ENCODE data around the gene DLG1. TPM values are rescaled to one million over a fixed set of nuclear protein-coding genes. Genes with fewer than 3 reads are reported as not detected.
"Not testable (repeated sequence)": the region's sequence is repeated elsewhere in the genome, so short reads cannot be mapped to it uniquely, and the experiment has no call there.

Gene DLG1
- total RNA-seq, 2 donors from 2014 or later, result 64.5 to 64.7 TPM

DNA sequence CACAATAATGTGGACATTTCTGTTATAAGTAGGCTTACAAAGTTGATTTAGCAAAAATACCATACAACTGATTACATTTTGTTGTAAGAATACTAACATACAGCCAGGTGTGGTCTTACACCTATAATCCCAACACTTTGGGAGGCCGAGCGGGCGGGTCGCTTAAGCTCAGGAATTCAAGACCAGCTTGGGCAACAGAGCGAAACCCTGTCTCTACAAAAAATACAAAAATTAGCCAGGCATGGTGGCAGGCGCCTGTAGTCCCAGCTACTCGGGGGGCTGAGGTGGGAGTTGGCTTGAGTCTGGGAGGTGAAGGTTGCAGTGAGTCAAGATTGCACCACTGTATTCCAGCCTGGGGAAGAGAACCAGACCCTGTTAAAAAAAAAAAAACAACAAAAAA is 67.1 kb downstream of the DLG1 start:
- Mint-ChIP-seq H3K4me1 (peaks cover 13% of the 10 kb centered on the region), H3K27me3 (no peaks in the 10 kb centered on the region), H3K9me3 (no peaks in the 10 kb centered on the region), H3K36me3 (ENCODE audit: low read depth) (peaks cover 27% of the 10 kb centered on the region), H3K4me3 (no peak overlapping the region), H3K27ac (no peak overlapping the region)
- ATAC-seq (replicated peaks), result no peak

- peaks cover 8% of the 10 kb centered on the region for H3K4me1 Mint-ChIP-seq
Observed at GRCh38 chr3:197229836-197230235, 68.6 kb downstream of the DLG1 start.

DNA sequence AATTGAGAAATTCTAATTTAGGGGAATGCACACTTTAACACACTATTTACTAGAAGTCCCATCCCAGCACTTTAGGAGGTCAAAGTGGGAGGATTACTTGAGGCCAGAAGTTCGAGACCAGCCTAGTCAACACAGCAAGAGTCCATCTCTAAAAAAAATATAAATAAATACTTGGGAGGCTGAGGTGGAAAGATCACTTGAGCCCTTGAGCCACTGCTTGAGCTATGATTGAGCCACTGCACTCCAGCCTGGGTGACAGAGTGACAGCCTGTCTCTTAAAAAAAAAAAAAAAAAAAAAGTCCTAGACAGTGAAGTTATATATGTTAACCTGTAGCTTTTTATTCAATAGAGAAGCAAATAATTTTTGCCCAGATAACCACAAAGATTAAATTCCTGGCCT is 69.2 kb downstream of the DLG1 start:
- H3K36me3 Mint-ChIP-seq (ENCODE audit: low read depth), result peaks cover 6% of the 10 kb centered on the region
- peaks cover 7% of the 10 kb centered on the region for H3K4me1 Mint-ChIP-seq
- no peak overlapping the region for H3K4me3 Mint-ChIP-seq
- no peak overlapping the region for H3K27ac Mint-ChIP-seq
- no peaks in the 10 kb centered on the region for H3K9me3 Mint-ChIP-seq
- H3K27me3 Mint-ChIP-seq, result no peaks in the 10 kb centered on the region
- ATAC-seq (replicated peaks), result no peak

More at GRCh38 chr3:197229836-197230235, 68.6 kb downstream of the DLG1 start:
- Mint-ChIP-seq H3K27me3 (no peaks in the 10 kb centered on the region), H3K4me3 (no peak overlapping the region), H3K36me3 (ENCODE audit: low read depth) (peaks cover 12% of the 10 kb centered on the region), H3K27ac (no peak overlapping the region), H3K9me3 (no peaks in the 10 kb centered on the region)
- no peak for ATAC-seq (replicated peaks)

- Mint-ChIP-seq H3K27me3 (no peaks in the 10 kb centered on the region), H3K4me1 (peaks cover 8% of the 10 kb centered on the region), H3K4me3 (no peak overlapping the region), H3K36me3 (ENCODE audit: low read depth) (no peaks in the 10 kb centered on the region), H3K27ac (peak overlapping the region; percentile 36), H3K9me3 (no peaks in the 10 kb centered on the region)
- ATAC-seq (replicated peaks), result peak; percentile 45
Observed at GRCh38 chr3:197227780-197228574, 70.4 kb downstream of the DLG1 start.

DNA sequence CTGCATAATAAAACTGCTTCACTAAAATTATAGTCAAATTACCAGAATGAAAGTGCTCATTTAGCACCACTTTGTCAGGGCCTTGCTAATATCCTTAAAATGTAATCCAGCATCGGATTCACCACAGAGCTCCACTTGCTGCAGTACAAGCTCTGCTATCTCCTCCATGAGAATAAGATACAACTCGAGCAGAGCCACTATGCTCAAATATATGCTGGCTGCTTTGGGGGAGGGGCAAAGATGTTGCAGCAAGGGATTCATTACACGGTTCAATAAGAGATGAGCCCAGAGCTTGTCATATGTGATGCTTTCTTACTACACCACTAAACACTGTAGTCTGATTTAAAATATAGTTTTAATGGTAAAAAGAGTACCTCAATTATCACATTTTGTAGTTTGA is 72.2 kb downstream of the DLG1 start:
- ATAC-seq (replicated peaks), result no peak
- H3K4me3 Mint-ChIP-seq, result no peak overlapping the region
- no peaks in the 10 kb centered on the region for H3K36me3 Mint-ChIP-seq (ENCODE audit: low read depth)
- no peaks in the 10 kb centered on the region for H3K9me3 Mint-ChIP-seq
- peaks cover 13% of the 10 kb centered on the region for H3K4me1 Mint-ChIP-seq
- H3K27ac Mint-ChIP-seq, result no peak overlapping the region
- no peaks in the 10 kb centered on the region for H3K27me3 Mint-ChIP-seq

GRCh38 chr3:197225579-197225978 is 72.8 kb downstream of the DLG1 start:
- Mint-ChIP-seq H3K27ac (no peak overlapping the region), H3K4me1 (peaks cover 13% of the 10 kb centered on the region), H3K4me3 (no peak overlapping the region), H3K36me3 (ENCODE audit: low read depth) (no peaks in the 10 kb centered on the region), H3K9me3 (no peaks in the 10 kb centered on the region), H3K27me3 (no peaks in the 10 kb centered on the region)
- no peak for ATAC-seq (replicated peaks)

DNA sequence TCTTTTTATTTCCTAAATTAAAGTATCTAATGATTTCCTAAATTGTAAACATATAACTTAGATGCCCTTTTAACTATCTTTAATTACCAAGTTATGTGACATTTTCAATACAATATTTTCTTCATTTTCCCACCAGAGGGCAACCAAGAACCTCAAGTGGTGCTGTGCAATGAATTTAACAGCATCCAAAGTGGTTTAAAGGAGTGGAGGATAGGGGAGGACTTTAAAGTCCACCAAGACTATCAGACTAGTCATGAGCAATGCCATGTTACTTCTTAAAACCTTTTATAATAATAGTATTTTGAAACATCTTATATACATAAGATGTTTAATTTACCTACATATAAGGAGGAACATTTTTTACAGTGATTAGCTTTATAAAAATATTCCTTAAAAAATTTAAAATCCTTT is 74.4 kb downstream of the DLG1 start:
- H3K27ac Mint-ChIP-seq, result no peak overlapping the region
- no peaks in the 10 kb centered on the region for H3K27me3 Mint-ChIP-seq
- no peak overlapping the region for H3K4me3 Mint-ChIP-seq
- H3K36me3 Mint-ChIP-seq (ENCODE audit: low read depth), result no peaks in the 10 kb centered on the region
- H3K4me1 Mint-ChIP-seq, result peaks cover 13% of the 10 kb centered on the region
- no peaks in the 10 kb centered on the region for H3K9me3 Mint-ChIP-seq
- ATAC-seq (replicated peaks), result no peak

- peak; percentile 88 for ATAC-seq (replicated peaks)
- Mint-ChIP-seq H3K36me3 (ENCODE audit: low read depth) (no peaks in the 10 kb centered on the region), H3K27me3 (no peaks in the 10 kb centered on the region), H3K27ac (peak overlapping the region; percentile 75), H3K4me1 (peaks cover 13% of the 10 kb centered on the region), H3K9me3 (no peaks in the 10 kb centered on the region), H3K4me3 (no peak overlapping the region)
Observed at GRCh38 chr3:197222937-197223370, 75.5 kb downstream of the DLG1 start.

DNA sequence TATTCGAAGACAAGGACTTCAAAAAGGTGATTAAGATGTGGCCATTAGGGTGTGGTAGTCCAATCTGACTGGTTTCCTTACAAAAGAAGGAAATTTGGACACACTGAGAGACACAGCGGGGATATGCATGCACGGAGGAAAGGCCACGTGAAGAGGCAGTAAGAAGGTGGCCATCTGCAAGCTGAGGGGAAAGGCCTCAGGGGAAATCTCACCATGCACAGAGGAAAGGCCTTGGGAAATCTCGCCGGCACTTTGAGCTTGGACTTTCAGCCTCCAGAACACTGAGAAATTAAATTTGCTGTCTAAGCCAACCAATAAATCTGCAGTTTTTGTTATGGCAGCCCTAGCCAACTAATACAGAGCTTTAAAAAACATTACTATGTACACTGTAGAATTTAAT is 78.8 kb downstream of the DLG1 start:
- Mint-ChIP-seq H3K9me3 (no peaks in the 10 kb centered on the region), H3K27me3 (no peaks in the 10 kb centered on the region), H3K4me1 (peaks cover 8% of the 10 kb centered on the region), H3K27ac (no peak overlapping the region), H3K36me3 (ENCODE audit: low read depth) (no peaks in the 10 kb centered on the region), H3K4me3 (no peak overlapping the region)
- ATAC-seq (replicated peaks), result no peak

GRCh38 chr3:197218210-197218609 is 80.2 kb downstream of the DLG1 start:
- Mint-ChIP-seq H3K4me3 (no peak overlapping the region), H3K4me1 (peaks cover 12% of the 10 kb centered on the region), H3K27me3 (no peaks in the 10 kb centered on the region), H3K36me3 (ENCODE audit: low read depth) (no peaks in the 10 kb centered on the region), H3K27ac (no peak overlapping the region), H3K9me3 (no peaks in the 10 kb centered on the region)
- ATAC-seq (replicated peaks), result no peak

DNA sequence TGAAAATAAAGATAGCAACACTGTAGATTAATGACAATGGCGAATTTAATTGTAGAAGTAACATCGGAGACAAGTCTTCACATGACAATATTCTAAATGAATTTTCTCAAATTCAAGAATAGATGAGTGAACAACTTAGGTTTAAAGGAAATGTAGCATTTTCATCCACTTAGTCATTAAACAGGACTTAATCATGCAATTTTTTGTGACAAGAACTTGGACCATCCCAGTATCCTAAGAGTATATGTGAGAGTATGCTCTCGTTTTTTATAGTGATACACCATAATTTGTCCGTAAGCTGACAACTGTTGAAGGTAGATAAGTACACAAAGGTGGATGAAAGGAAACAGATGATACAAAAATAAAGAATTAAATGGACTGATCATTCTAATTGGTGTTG is 81.5 kb downstream of the DLG1 start:
- no peak for ATAC-seq (replicated peaks)

DNA sequence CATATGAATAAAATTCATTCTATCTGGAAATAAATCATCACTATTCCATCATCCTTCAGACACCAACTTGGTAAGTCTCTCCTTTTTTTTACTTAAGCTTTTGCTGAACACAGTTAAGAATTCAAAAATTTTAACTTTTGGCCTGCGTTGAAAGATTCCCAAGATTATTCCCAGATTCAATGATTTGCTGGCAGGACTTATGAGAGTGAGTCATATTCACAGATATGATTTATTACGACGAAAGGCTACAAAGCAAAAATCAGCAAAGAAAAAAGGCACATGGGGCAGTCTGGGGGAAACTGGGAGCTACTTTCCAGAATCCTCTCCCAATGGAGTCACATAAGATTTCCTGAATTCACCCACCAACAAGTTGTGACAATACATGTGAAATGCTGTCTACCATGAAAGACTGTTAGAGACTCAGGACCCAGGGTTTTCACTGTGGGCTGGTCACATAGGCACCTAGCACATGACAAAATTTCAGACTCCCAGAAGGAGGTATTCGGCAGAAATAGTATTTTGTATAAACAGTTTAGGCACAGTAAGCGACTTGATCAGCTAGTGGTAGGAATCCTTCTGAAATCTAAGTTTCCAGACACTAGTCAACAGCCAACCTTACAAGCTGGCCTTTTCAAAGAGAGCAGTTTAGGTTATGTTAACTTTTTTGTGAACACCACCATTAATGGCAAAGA is 82.1 kb downstream of the DLG1 start:
- Mint-ChIP-seq H3K36me3 (ENCODE audit: low read depth) (no peaks in the 10 kb centered on the region), H3K9me3 (no peaks in the 10 kb centered on the region), H3K27me3 (no peaks in the 10 kb centered on the region), H3K27ac (no peak overlapping the region), H3K4me1 (peaks cover 11% of the 10 kb centered on the region), H3K4me3 (no peak overlapping the region)
- ATAC-seq (replicated peaks), result no peak

More for the DNA sequence above, 81.5 kb downstream of the DLG1 start:
- Mint-ChIP-seq H3K27ac (no peak overlapping the region), H3K4me1 (peaks cover 11% of the 10 kb centered on the region), H3K4me3 (no peak overlapping the region), H3K9me3 (no peaks in the 10 kb centered on the region), H3K27me3 (no peaks in the 10 kb centered on the region), H3K36me3 (ENCODE audit: low read depth) (no peaks in the 10 kb centered on the region)

- H3K27ac Mint-ChIP-seq, result no peak overlapping the region
- no peaks in the 10 kb centered on the region for H3K9me3 Mint-ChIP-seq
- no peaks in the 10 kb centered on the region for H3K27me3 Mint-ChIP-seq
- no peak overlapping the region for H3K4me3 Mint-ChIP-seq
- peaks cover 11% of the 10 kb centered on the region for H3K4me1 Mint-ChIP-seq
- no peaks in the 10 kb centered on the region for H3K36me3 Mint-ChIP-seq (ENCODE audit: low read depth)
- ATAC-seq (replicated peaks), result no peak
Observed at GRCh38 chr3:197212290-197212689, 86.1 kb downstream of the DLG1 start.

GRCh38 chr3:197211698-197212097 is 86.7 kb downstream of the DLG1 start:
- not testable (repeated sequence) for H3K36me3 Mint-ChIP-seq (ENCODE audit: low read depth); H3K27me3 Mint-ChIP-seq; H3K4me3 Mint-ChIP-seq; H3K27ac Mint-ChIP-seq; ATAC-seq (replicated peaks); H3K9me3 Mint-ChIP-seq
- H3K4me1 Mint-ChIP-seq, result peaks cover 11% of the 10 kb centered on the region
